ENCODE measurements around the gene SELP.
"Not testable (repeated sequence)": the region's sequence is repeated elsewhere in the genome, so short reads cannot be mapped to it uniquely, and the experiment has no call there.

SELP gene

GRCh38 chr1:169630006-169630405 is at the start of gene SELP:
TSS of gene SELP (minus strand) at chr1:169630124. CDS start at chr1:169630074, 50 bp downstream.
- Histone ChIP-seq H3K4me3 (ENCODE audit: low read length) (no peak within 1 kb of the TSS), H3K27ac (ENCODE audit: low read length) (no peak within 1 kb of the TSS), H3K27me3 (ENCODE audit: control insufficient read depth, insufficient read depth, low read length) (no peaks in the 10 kb centered on the region), H3K9me3 (ENCODE audit: control insufficient read depth, insufficient read depth, low read length) (no peaks in the 10 kb centered on the region), H3K4me1 (ENCODE audit: control insufficient read depth, insufficient read depth, low read length) (no peaks in the 10 kb centered on the region), H3K36me3 (ENCODE audit: control insufficient read depth, insufficient read depth, low read length) (no peaks in the 10 kb centered on the region)
- no CpG with 5 or more reads among the region's 1 CpG for WGBS (ENCODE audit: insufficient coverage, insufficient read length)
- DNase-seq (ENCODE audit: low read depth, low spot score), result no peak

GRCh38 chr1:169679692-169680091 is 49.8 kb upstream of the SELP start:
- DNase-seq (ENCODE audit: low read depth, low spot score), result no peak
- WGBS (ENCODE audit: insufficient coverage, insufficient read length), result no CpG with 5 or more reads among the region's 3 CpGs
- Histone ChIP-seq H3K27me3 (ENCODE audit: control insufficient read depth, insufficient read depth, low read length) (peaks cover 27% of the 10 kb centered on the region), H3K27ac (ENCODE audit: low read length) (no peak overlapping the region), H3K36me3 (ENCODE audit: control insufficient read depth, insufficient read depth, low read length) (no peaks in the 10 kb centered on the region), H3K4me1 (ENCODE audit: control insufficient read depth, insufficient read depth, low read length) (peaks cover 5% of the 10 kb centered on the region), H3K9me3 (ENCODE audit: control insufficient read depth, insufficient read depth, low read length) (no peaks in the 10 kb centered on the region), H3K4me3 (ENCODE audit: low read length) (no peak overlapping the region)

- peaks cover 9% of the 10 kb centered on the region; the same call in 1 of the 2 replicates for H3K27me3 ChIP-seq (ENCODE audit: control insufficient read depth, insufficient read depth, low read length)
- DNase-seq (ENCODE audit: low read depth, low spot score), result no peak
- no peaks in the 10 kb centered on the region for H3K36me3 ChIP-seq (ENCODE audit: control insufficient read depth, insufficient read depth, low read length)
- no peak overlapping the region for H3K27ac ChIP-seq (ENCODE audit: low read length)
- no peak overlapping the region for H3K4me3 ChIP-seq (ENCODE audit: low read length)
- WGBS (ENCODE audit: insufficient coverage, insufficient read length), result no CpG with 5 or more reads among the region's 2 CpGs
- no peaks in the 10 kb centered on the region for H3K9me3 ChIP-seq (ENCODE audit: control insufficient read depth, insufficient read depth, low read length)
- peaks cover 5% of the 10 kb centered on the region for H3K4me1 ChIP-seq (ENCODE audit: control insufficient read depth, insufficient read depth, low read length)
Measured at GRCh38 chr1:169676001-169676400, 46.1 kb upstream of the SELP start.

- no peaks in the 10 kb centered on the region for H3K27me3 ChIP-seq (ENCODE audit: control insufficient read depth, insufficient read depth, low read length)
- H3K36me3 ChIP-seq (ENCODE audit: control insufficient read depth, insufficient read depth, low read length), result no peaks in the 10 kb centered on the region
- H3K4me3 ChIP-seq (ENCODE audit: low read length), result no peak overlapping the region
- no peak overlapping the region for H3K27ac ChIP-seq (ENCODE audit: low read length)
- no peaks in the 10 kb centered on the region for H3K9me3 ChIP-seq (ENCODE audit: control insufficient read depth, insufficient read depth, low read length)
- H3K4me1 ChIP-seq (ENCODE audit: control insufficient read depth, insufficient read depth, low read length), result peaks cover under 1% of the 10 kb centered on the region; the same call in 1 of the 2 replicates
- no peak for DNase-seq (ENCODE audit: low read depth, low spot score)
- WGBS (ENCODE audit: insufficient coverage, insufficient read length), result no CpG with 5 or more reads among the region's 3 CpGs
Measured at GRCh38 chr1:169670836-169671235, 40.9 kb upstream of the SELP start.

GRCh38 chr1:169670244-169670643 is 40.3 kb upstream of the SELP start:
- DNase-seq (ENCODE audit: low read depth, low spot score); H3K36me3 ChIP-seq (ENCODE audit: control insufficient read depth, insufficient read depth, low read length); H3K4me1 ChIP-seq (ENCODE audit: control insufficient read depth, insufficient read depth, low read length); H3K27me3 ChIP-seq (ENCODE audit: control insufficient read depth, insufficient read depth, low read length); H3K4me3 ChIP-seq (ENCODE audit: low read length); H3K27ac ChIP-seq (ENCODE audit: low read length); H3K9me3 ChIP-seq (ENCODE audit: control insufficient read depth, insufficient read depth, low read length): not testable (repeated sequence)
- WGBS (ENCODE audit: insufficient coverage, insufficient read length), result no CpG with 5 or more reads among the region's 3 CpGs

GRCh38 chr1:169667699-169668596 is 38.0 kb upstream of the SELP start:
- H3K27me3 ChIP-seq (ENCODE audit: control insufficient read depth, insufficient read depth, low read length); DNase-seq (ENCODE audit: low read depth, low spot score); H3K36me3 ChIP-seq (ENCODE audit: control insufficient read depth, insufficient read depth, low read length); H3K27ac ChIP-seq (ENCODE audit: low read length); H3K4me1 ChIP-seq (ENCODE audit: control insufficient read depth, insufficient read depth, low read length); H3K9me3 ChIP-seq (ENCODE audit: control insufficient read depth, insufficient read depth, low read length); H3K4me3 ChIP-seq (ENCODE audit: low read length): not testable (repeated sequence)
- WGBS (ENCODE audit: insufficient coverage, insufficient read length), result no CpG with 5 or more reads among the region's 28 CpGs

GRCh38 chr1:169667227-169667639 is 37.3 kb upstream of the SELP start:
- not testable (repeated sequence) for H3K27ac ChIP-seq (ENCODE audit: low read length); H3K27me3 ChIP-seq (ENCODE audit: control insufficient read depth, insufficient read depth, low read length); H3K9me3 ChIP-seq (ENCODE audit: control insufficient read depth, insufficient read depth, low read length); H3K4me3 ChIP-seq (ENCODE audit: low read length); H3K36me3 ChIP-seq (ENCODE audit: control insufficient read depth, insufficient read depth, low read length); DNase-seq (ENCODE audit: low read depth, low spot score); H3K4me1 ChIP-seq (ENCODE audit: control insufficient read depth, insufficient read depth, low read length)
- WGBS (ENCODE audit: insufficient coverage, insufficient read length), result no CpG with 5 or more reads among the region's 2 CpGs

- H3K27me3 ChIP-seq (ENCODE audit: control insufficient read depth, insufficient read depth, low read length); H3K4me1 ChIP-seq (ENCODE audit: control insufficient read depth, insufficient read depth, low read length); H3K27ac ChIP-seq (ENCODE audit: low read length); H3K36me3 ChIP-seq (ENCODE audit: control insufficient read depth, insufficient read depth, low read length); DNase-seq (ENCODE audit: low read depth, low spot score); H3K9me3 ChIP-seq (ENCODE audit: control insufficient read depth, insufficient read depth, low read length); H3K4me3 ChIP-seq (ENCODE audit: low read length): not testable (repeated sequence)
- no CpG with 5 or more reads among the region's 8 CpGs for WGBS (ENCODE audit: insufficient coverage, insufficient read length)
Measured at GRCh38 chr1:169662680-169663079, 32.8 kb upstream of the SELP start.

- H3K9me3 ChIP-seq (ENCODE audit: control insufficient read depth, insufficient read depth, low read length); H3K4me3 ChIP-seq (ENCODE audit: low read length); DNase-seq (ENCODE audit: low read depth, low spot score); H3K27me3 ChIP-seq (ENCODE audit: control insufficient read depth, insufficient read depth, low read length); H3K36me3 ChIP-seq (ENCODE audit: control insufficient read depth, insufficient read depth, low read length); H3K4me1 ChIP-seq (ENCODE audit: control insufficient read depth, insufficient read depth, low read length); H3K27ac ChIP-seq (ENCODE audit: low read length): not testable (repeated sequence)
- WGBS (ENCODE audit: insufficient coverage, insufficient read length), result no CpG with 5 or more reads among the region's 16 CpGs
Measured at GRCh38 chr1:169661066-169661465, 31.1 kb upstream of the SELP start.

- H3K4me3 ChIP-seq (ENCODE audit: low read length), result not testable (repeated sequence)
Measured at GRCh38 chr1:169658777-169659176, 28.9 kb upstream of the SELP start.

GRCh38 chr1:169653873-169654272 is 23.9 kb upstream of the SELP start:
- no peak overlapping the region for H3K27ac ChIP-seq (ENCODE audit: low read length)
- H3K4me1 ChIP-seq (ENCODE audit: control insufficient read depth, insufficient read depth, low read length), result no peaks in the 10 kb centered on the region
- no peaks in the 10 kb centered on the region for H3K9me3 ChIP-seq (ENCODE audit: control insufficient read depth, insufficient read depth, low read length)
- WGBS (ENCODE audit: insufficient coverage, insufficient read length), result no CpG with 5 or more reads among the region's 2 CpGs
- no peak for DNase-seq (ENCODE audit: low read depth, low spot score)
- no peaks in the 10 kb centered on the region for H3K36me3 ChIP-seq (ENCODE audit: control insufficient read depth, insufficient read depth, low read length)
- no peak overlapping the region for H3K4me3 ChIP-seq (ENCODE audit: low read length)
- H3K27me3 ChIP-seq (ENCODE audit: control insufficient read depth, insufficient read depth, low read length), result no peaks in the 10 kb centered on the region

More at GRCh38 chr1:169658777-169659176, 28.9 kb upstream of the SELP start:
- not testable (repeated sequence) for H3K36me3 ChIP-seq (ENCODE audit: control insufficient read depth, insufficient read depth, low read length); H3K27ac ChIP-seq (ENCODE audit: low read length); H3K27me3 ChIP-seq (ENCODE audit: control insufficient read depth, insufficient read depth, low read length); H3K9me3 ChIP-seq (ENCODE audit: control insufficient read depth, insufficient read depth, low read length); DNase-seq (ENCODE audit: low read depth, low spot score); H3K4me1 ChIP-seq (ENCODE audit: control insufficient read depth, insufficient read depth, low read length)

All from iPS DF 6.9 (cell line).